Endothelial cell of umbilical vein (primary cell): ENCODE measurements around the gene RAB8B. TPM values are rescaled to one million over a fixed set of nuclear protein-coding genes. Genes with fewer than 3 reads are reported as not detected.

ENCODE experiments used
- BruUV-seq: library from RNA; stranded (reverse); fragments of 400-500 nt; replicated peaks from 2 replicates; lab custom pipeline; 2021; lab: Mats Ljungman, UMichigan
- CTCF ChIA-PET: fragments of 300-600, 350-600 bp; sonication (Branson Sonifier 250); formaldehyde crosslinking; loops from one replicate; lab custom pipeline; 2021; ENCODE audit warnings: antibody characterized with exemption, inconsistent platforms; lab: Charles Lee
- POLR2A ChIA-PET: fragments of 300-600, 350-600 bp; sonication (Branson Sonifier 250); formaldehyde crosslinking; loops from one replicate; lab custom pipeline; 2021; ENCODE audit warnings: antibody characterized with exemption, inconsistent platforms; lab: Charles Lee
- DNase-seq: peaks from one replicate; pipeline ENCODE4 v3.0.0-alpha.2; 2011; ENCODE audit warnings: low read depth, low spot score
- FAIRE-seq: peaks from 2 replicates; lab custom pipeline; 2011; peaks lifted over from hg19 to GRCh38; lab: Jason Lieb, UNC
- H2AFZ ChIP-seq: 2 replicates; pipeline ENCODE4 v1.6.0; 2012; ENCODE audit warnings: low read depth, low read length, control low read depth, inconsistent platforms
- H3K27ac ChIP-seq: 2 replicates; pipeline ENCODE4 v1.5.1; 2011; ENCODE audit warnings: low read depth, mild to moderate bottlenecking, control low read depth, low read length, moderate library complexity; ENCODE audit not compliant: insufficient read depth
- H3K27me3 ChIP-seq, 2 experiments: 2 replicates each; pipeline versions ENCODE4 v1.6.0 to v1.6.1; 2011; ENCODE audit warnings: low read length in 2 of 2, mixed read lengths in 1 of 2; ENCODE audit not compliant: control insufficient read depth in 2 of 2, insufficient read depth in 2 of 2
- H3K36me3 ChIP-seq, 2 experiments: 2 replicates in 1 of 2; 3 replicates in 1 of 2; pipeline ENCODE4 v1.5.1; 2011; ENCODE audit warnings: low read length in 2 of 2, mild to moderate bottlenecking in 1 of 2, moderate library complexity in 1 of 2; ENCODE audit not compliant: control insufficient read depth in 2 of 2, insufficient read depth in 2 of 2; ENCODE audit errors: extremely low read depth in 1 of 2
- H3K4me1 ChIP-seq: 3 replicates; pipeline ENCODE4 v1.5.1; 2011; ENCODE audit warnings: mild to moderate bottlenecking, low read length; ENCODE audit not compliant: control insufficient read depth, insufficient read depth; ENCODE audit errors: extremely low read depth
- H3K4me2 ChIP-seq: 2 replicates; pipeline ENCODE4 v1.6.1; 2011; ENCODE audit warnings: low read length, control low read depth, mixed read lengths; ENCODE audit not compliant: insufficient read depth
- H3K4me3 ChIP-seq, 3 experiments: fragments of 200-600 bp in 1 of 3; sonication (generic), shearing (Covaris generic) in 1 of 3; replicated peaks in 1 of 3; 2 replicates each; pipeline ENCODE4 v1.5.1; 2011 to 2016; ENCODE audit warnings: control low read depth in 3 of 3, low read length in 3 of 3, mild to moderate bottlenecking in 2 of 3, inconsistent platforms in 1 of 3, low read depth in 1 of 3, moderate library complexity in 1 of 3; ENCODE audit not compliant: insufficient read depth in 1 of 3
- H3K79me2 ChIP-seq: 2 replicates; pipeline ENCODE4 v1.6.0; 2012; ENCODE audit warnings: low read length, inconsistent platforms; ENCODE audit not compliant: control insufficient read depth, insufficient read depth
- H3K9ac ChIP-seq: replicated peaks from 2 replicates; pipeline ENCODE3; 2011; ENCODE audit warnings: low read length, control low read depth; ENCODE audit not compliant: insufficient read depth; ENCODE audit errors: extremely low read depth
- H3K9me1 ChIP-seq: replicated peaks from 3 replicates; pipeline ENCODE4 v1.6.0; 2011; ENCODE audit warnings: mild to moderate bottlenecking, low read length; ENCODE audit not compliant: control insufficient read depth, insufficient read depth; ENCODE audit errors: extremely low read depth
- H3K9me3 ChIP-seq: replicated peaks from 2 replicates; pipeline ENCODE4 v1.5.1; 2012; ENCODE audit warnings: low read length, inconsistent platforms; ENCODE audit not compliant: control insufficient read depth, insufficient read depth
- H4K20me1 ChIP-seq: replicated peaks from 2 replicates; pipeline ENCODE3; 2011; ENCODE audit warnings: mild to moderate bottlenecking, low read length; ENCODE audit not compliant: control insufficient read depth, insufficient read depth; ENCODE audit errors: extremely low read depth
- CTCF ChIP-seq, 2 donors: IDR thresholded peaks; 1 replicate in 1 of 2; 2 replicates in 1 of 2; pipeline ENCODE4 v1.5.1; 2011; ENCODE audit warnings: low read length in 2 of 2, mild to moderate bottlenecking in 2 of 2, moderate library complexity in 2 of 2, control low read depth in 1 of 2, inconsistent platforms in 1 of 2, low read depth in 1 of 2; ENCODE audit not compliant: insufficient read depth in 1 of 2; ENCODE audit errors: extremely low read depth in 1 of 2
- EZH2 ChIP-seq: IDR thresholded peaks from 2 replicates; pipeline ENCODE4 v1.6.1; 2012; ENCODE audit warnings: borderline replicate concordance, low read depth, mild to moderate bottlenecking, moderate library complexity, low read length, inconsistent platforms; ENCODE audit not compliant: severe bottlenecking
- FOS ChIP-seq: IDR thresholded peaks from 2 replicates; pipeline ENCODE4 v1.6.1; 2011; ENCODE audit warnings: mild to moderate bottlenecking, low read length, moderate library complexity, borderline replicate concordance; ENCODE audit not compliant: insufficient read depth
- GATA2 ChIP-seq: IDR thresholded peaks from 2 replicates; pipeline ENCODE4 v1.7.0; 2011; ENCODE audit warnings: low read depth, mild to moderate bottlenecking, moderate library complexity, mixed read lengths, low read length; ENCODE audit not compliant: insufficient read length, insufficient read depth
- JUN ChIP-seq: IDR thresholded peaks from 2 replicates; pipeline ENCODE4 v1.6.1; 2011; ENCODE audit warnings: borderline replicate concordance, low read depth; ENCODE audit not compliant: insufficient read length, insufficient read depth
- MAX ChIP-seq: IDR thresholded peaks from 2 replicates; pipeline ENCODE4 v1.6.1; 2011; ENCODE audit not compliant: insufficient read depth, insufficient read length
- MYC ChIP-seq: IDR thresholded peaks from one replicate; pipeline ENCODE4 v1.6.1; 2011; ENCODE audit warnings: mild to moderate bottlenecking, low read depth, low read length
- POLR2A ChIP-seq: IDR thresholded peaks from 2 replicates; pipeline ENCODE4 v1.6.1; 2012; ENCODE audit warnings: low read depth, mild to moderate bottlenecking, control low read depth, low read length
- POLR2AphosphoS5 ChIP-seq: IDR thresholded peaks from 2 replicates; pipeline ENCODE4 v1.6.1; 2012; ENCODE audit warnings: low read depth, mild to moderate bottlenecking, control low read depth, low read length, moderate library complexity; ENCODE audit not compliant: insufficient read depth
- dilution Hi-C: fragments of 300-500 bp; cut with MboI; formaldehyde crosslinking; loops from one replicate; pipeline ENCODE4 v1.15.0; 2019; ENCODE audit warnings: low sequenced_read_pairs; ENCODE audit not compliant: extremely low pct_ligation_motif_present
- intact Hi-C: fragments of 100-400 bp; cut with micrococcal nuclease; formaldehyde crosslinking; loops from one replicate; pipeline ENCODE4 v1.10.0; 2022
- polyA plus RNA-seq, 4 experiments: library from polyadenylated mRNA; depleted of rRNA in 3 of 4; stranded (reverse) in 3 of 4; unstranded in 1 of 4; fragments of >200 nt; gene quantifications; 2 replicates each; pipeline versions ENCODE4 v1.2.1 to v1.2.3, GENCODE V29; 2011 to 2012; ENCODE audit warnings: missing spikeins in 1 of 4
- total RNA-seq: library from RNA; stranded (reverse); gene quantifications from 2 replicates; pipeline ENCODE4 v1.2.3, GENCODE V29; 2021

Gene RAB8B
- total and polyA plus RNA-seq, 2 donors (not counting 3 experiments of a cell fraction or from before 2014, with no cell fraction given): 10.4 to 52.5 TPM

- Histone ChIP-seq H2AFZ (no peak overlapping the region), H3K9me1 (no peaks in the 10 kb centered on the region), H3K9ac (no peak overlapping the region), H3K27ac (no peak overlapping the region), H3K36me3 (no peaks in the 10 kb centered on the region), H3K4me1 (peaks cover 20% of the 10 kb centered on the region), H3K79me2 (no peaks in the 10 kb centered on the region), H3K4me2 (no peak overlapping the region), H3K9me3 (no peaks in the 10 kb centered on the region), H4K20me1 (no peaks in the 10 kb centered on the region), H3K4me3 (no peak overlapping the region), H3K27me3 (no peaks in the 10 kb centered on the region)
- CTCF ChIA-PET: interaction anchor here (1.2 to 1.3 kb wide), 2 partner anchors 117 to 121 kb away, joined by 3 read pairs; no protein-coding TSS in a partner anchor
- TF ChIP-seq MYC (no peak), POLR2A (no peak), FOS (no peak), JUN (no peak), EZH2 (no peak), POLR2AphosphoS5 (no peak), MAX (no peak), CTCF (IDR thresholded peaks at IDR 0.05; ENCODE audit: extremely low read depth in 1 of 2, insufficient read depth in 1 of 2, low read depth in 1 of 2, low read length in 2 of 2) (no peak), GATA2 (no peak)
- BruUV-seq: no TSS peak
- dilution Hi-C loops: no loop called here
- no peak for FAIRE-seq
- no peak for DNase-seq
- intact Hi-C loops: no loop called here
- POLR2A ChIA-PET: interaction anchor here (0.7 kb wide), 1 partner anchor 127 kb away, joined by 3 read pairs; no protein-coding TSS in a partner anchor
Measured at GRCh38 chr15:63283126-63283525, 93.7 kb downstream of the RAB8B start.
